H1 (cell line): ENCODE measurements around the gene CHPF. TPM values are rescaled to one million over a fixed set of nuclear protein-coding genes. Genes with fewer than 3 reads are reported as not detected.
A peak's percentile ranks its signal among the peaks of the same experiment; 100 is the strongest.

Source experiments
- CTCF ChIA-PET: fragments of 300-600 bp; sonication (Branson Sonifier 250); formaldehyde crosslinking; loops from one replicate; lab custom pipeline; 2021; ENCODE audit not compliant: partially characterized antibody; lab: Charles Lee
- POLR2A ChIA-PET: fragments of 300-600 bp; sonication (Branson Sonifier 250); formaldehyde crosslinking; loops from one replicate; lab custom pipeline; 2021; ENCODE audit warnings: inconsistent platforms; ENCODE audit not compliant: partially characterized antibody; lab: Charles Lee
- DNase-seq, 2 experiments: peaks; one replicate each; pipeline versions ENCODE4 v3.0.0 to v3.0.0-alpha.2; 2010 to 2022; ENCODE audit warnings: low spot score in 2 of 2, low read depth in 1 of 2, mixed read lengths in 1 of 2
- FAIRE-seq: peaks from 2 replicates; lab custom pipeline; 2011; peaks lifted over from hg19 to GRCh38; lab: Jason Lieb, UNC
- H2AFZ ChIP-seq: 2 replicates; pipeline ENCODE4 v1.8.1; 2012; ENCODE audit warnings: low read length, inconsistent platforms
- H2AK5ac ChIP-seq: 2 replicates; pipeline ENCODE4 v1.6.1; 2013; ENCODE audit warnings: low read depth, low read length
- H2BK120ac ChIP-seq: replicated peaks from 2 replicates; pipeline ENCODE3; 2013; ENCODE audit warnings: low read depth, low read length, inconsistent platforms
- H2BK12ac ChIP-seq: 2 replicates; pipeline ENCODE4 v1.6.1; 2013; ENCODE audit warnings: low read depth, low read length
- H2BK15ac ChIP-seq: 2 replicates; pipeline ENCODE4 v1.6.1; 2013; ENCODE audit warnings: low read length
- H2BK20ac ChIP-seq: 2 replicates; pipeline ENCODE4 v1.6.1; 2013; ENCODE audit warnings: low read length
- H2BK5ac ChIP-seq: 2 replicates; pipeline ENCODE4 v1.6.1; 2013; ENCODE audit warnings: low read depth, low read length
- H3K14ac ChIP-seq: 2 replicates; pipeline ENCODE4 v1.6.1; 2013; ENCODE audit warnings: inconsistent platforms; ENCODE audit not compliant: insufficient read length
- H3K18ac ChIP-seq: 2 replicates; pipeline ENCODE4 v1.6.1; 2013; ENCODE audit warnings: low read length; ENCODE audit errors: extremely low read depth
- H3K23ac ChIP-seq: 2 replicates; pipeline ENCODE4 v1.6.1; 2013; ENCODE audit warnings: inconsistent platforms; ENCODE audit not compliant: insufficient read length
- H3K23me2 ChIP-seq: 2 replicates; pipeline ENCODE4 v1.6.1; 2013; ENCODE audit warnings: low read depth, low read length
- H3K27ac ChIP-seq: 2 replicates; pipeline ENCODE4 v1.6.1; 2011; ENCODE audit warnings: low read depth, low read length, inconsistent platforms
- H3K27me3 ChIP-seq, 4 experiments: replicated peaks in 1 of 4; 1 replicate in 1 of 4; 2 replicates in 3 of 4; pipeline versions ENCODE4 v1.6.1 to v1.8.1; 2011 to 2013; ENCODE audit warnings: low read length in 3 of 4, mild to moderate bottlenecking in 3 of 4, inconsistent platforms in 2 of 4, mixed read lengths in 2 of 4, moderate library complexity in 1 of 4; ENCODE audit not compliant: control insufficient read depth in 3 of 4, insufficient read depth in 3 of 4; ENCODE audit errors: extremely low read depth in 1 of 4
- H3K36me3 ChIP-seq, 4 experiments: 2 replicates each; pipeline versions ENCODE4 v1.6.1 to v1.8.1; 2011 to 2013; ENCODE audit warnings: mild to moderate bottlenecking in 4 of 4, low read length in 3 of 4, moderate library complexity in 2 of 4, control low read depth in 1 of 4, inconsistent platforms in 1 of 4; ENCODE audit not compliant: insufficient read depth in 4 of 4, control insufficient read depth in 2 of 4
- H3K4ac ChIP-seq: replicated peaks from 2 replicates; pipeline ENCODE3; 2013; ENCODE audit warnings: low read length, low read depth, mixed read lengths, inconsistent platforms; ENCODE audit not compliant: insufficient read length
- H3K4me1 ChIP-seq, 4 experiments: replicated peaks in 1 of 4; 1 replicate in 1 of 4; 2 replicates in 3 of 4; pipeline versions ENCODE4 v1.6.1 to v1.8.1; 2011 to 2013; ENCODE audit warnings: low read length in 3 of 4, inconsistent platforms in 2 of 4, mixed read lengths in 1 of 4; ENCODE audit not compliant: insufficient read depth in 4 of 4, control insufficient read depth in 3 of 4
- H3K4me2 ChIP-seq, 2 experiments: 2 replicates each; pipeline versions ENCODE4 v1.6.1 to v1.8.1; 2011 to 2013; ENCODE audit warnings: low read depth in 2 of 2, low read length in 2 of 2, control low read depth in 1 of 2, inconsistent platforms in 1 of 2, mild to moderate bottlenecking in 1 of 2; ENCODE audit not compliant: insufficient read depth in 1 of 2
- H3K4me3 ChIP-seq, 4 experiments: fragments of 200-600, 300-600 bp in 1 of 4; sonication (generic), shearing (Covaris generic), sonication (Bioruptor Twin) in 1 of 4; 2 replicates each; pipeline versions ENCODE4 v1.5.1 to v1.8.1; 2011 to 2016; ENCODE audit warnings: low read length in 4 of 4, low read depth in 3 of 4, control low read depth in 2 of 4, inconsistent platforms in 2 of 4, mild to moderate bottlenecking in 2 of 4, mixed read lengths in 1 of 4, moderate library complexity in 1 of 4; ENCODE audit not compliant: insufficient read depth in 2 of 4; ENCODE audit errors: extremely low read depth in 1 of 4
- H3K56ac ChIP-seq: replicated peaks from 2 replicates; pipeline ENCODE3; 2013; ENCODE audit warnings: low read depth, mild to moderate bottlenecking, mixed read lengths, low read length, inconsistent platforms; ENCODE audit not compliant: insufficient read length
- H3K79me1 ChIP-seq: 2 replicates; pipeline ENCODE4 v1.6.1; 2013; ENCODE audit warnings: low read depth, low read length, control low read depth
- H3K79me2 ChIP-seq, 2 experiments: 2 replicates each; pipeline versions ENCODE4 v1.6.1 to v1.8.1; 2012 to 2013; ENCODE audit warnings: low read length in 2 of 2, mild to moderate bottlenecking in 2 of 2, inconsistent platforms in 1 of 2; ENCODE audit not compliant: insufficient read depth in 2 of 2, control insufficient read depth in 1 of 2
- H3K9ac ChIP-seq, 4 experiments: replicated peaks in 1 of 4; 1 replicate in 1 of 4; 2 replicates in 3 of 4; pipeline versions ENCODE4 v1.6.1 to v1.8.1; 2011 to 2013; ENCODE audit warnings: low read depth in 3 of 4, low read length in 3 of 4, control low read depth in 2 of 4, mild to moderate bottlenecking in 2 of 4, moderate library complexity in 2 of 4, inconsistent platforms in 1 of 4; ENCODE audit errors: extremely low read depth in 1 of 4
- H3K9me3 ChIP-seq, 2 experiments: 2 replicates each; pipeline versions ENCODE4 v1.6.1 to v1.8.1; 2012 to 2013; ENCODE audit warnings: mild to moderate bottlenecking in 2 of 2, moderate library complexity in 2 of 2, control low read depth in 1 of 2, inconsistent platforms in 1 of 2, low read depth in 1 of 2, low read length in 1 of 2, mixed read lengths in 1 of 2; ENCODE audit not compliant: insufficient read depth in 2 of 2
- H4K20me1 ChIP-seq, 2 experiments: replicated peaks in 1 of 2; 2 replicates each; pipeline versions ENCODE3 to v1.8.1; 2011 to 2013; ENCODE audit warnings: inconsistent platforms in 2 of 2, low read length in 2 of 2, mild to moderate bottlenecking in 1 of 2; ENCODE audit not compliant: insufficient read depth in 2 of 2, control insufficient read depth in 1 of 2
- H4K5ac ChIP-seq: 2 replicates; pipeline ENCODE4 v1.6.1; 2013; ENCODE audit warnings: low read length, low read depth, mixed read lengths, inconsistent platforms; ENCODE audit not compliant: insufficient read length
- H4K8ac ChIP-seq: 2 replicates; pipeline ENCODE4 v1.8.0; 2013; ENCODE audit warnings: mild to moderate bottlenecking, moderate library complexity, low read length, inconsistent platforms; ENCODE audit not compliant: insufficient read depth; ENCODE audit errors: extremely low read depth
- H4K91ac ChIP-seq: replicated peaks from 2 replicates; pipeline ENCODE3; 2013; ENCODE audit warnings: low read length, mixed read lengths, inconsistent platforms; ENCODE audit not compliant: insufficient read length
- CHD1 ChIP-seq: IDR thresholded peaks from 2 replicates; pipeline ENCODE4 v1.6.1; 2012; ENCODE audit warnings: low read depth, low read length, improper control_type of control experiment
- CHD2 ChIP-seq: IDR thresholded peaks from 2 replicates; pipeline ENCODE4 v1.6.1; 2012; ENCODE audit warnings: low read length, improper control_type of control experiment
- CTBP2 ChIP-seq: IDR thresholded peaks from 2 replicates; pipeline ENCODE4 v1.7.0; 2011; ENCODE audit warnings: borderline replicate concordance, mild to moderate bottlenecking, moderate library complexity, mixed read lengths, low read length; ENCODE audit not compliant: insufficient read depth, insufficient read length
- HDAC2 ChIP-seq, 2 experiments: fragments of 300-600 bp in 1 of 2; sonication (generic) in 1 of 2; IDR thresholded peaks; 2 replicates each; pipeline ENCODE4 v1.6.1; 2011 to 2012; ENCODE audit warnings: low read depth in 2 of 2, low read length in 2 of 2, mild to moderate bottlenecking in 2 of 2, moderate library complexity in 2 of 2, borderline replicate concordance in 1 of 2, inconsistent platforms in 1 of 2
- JUN ChIP-seq: IDR thresholded peaks from 2 replicates; pipeline ENCODE4 v1.6.1; 2011; ENCODE audit warnings: low read depth, mild to moderate bottlenecking, improper control_type of control experiment, low read length
- KDM1A ChIP-seq: fragments of 200-600, 300-600 bp; sonication (generic); IDR thresholded peaks from 2 replicates; pipeline ENCODE4 v1.7.1; 2016; ENCODE audit warnings: mild to moderate bottlenecking, low read length, borderline replicate concordance
- MAX ChIP-seq: IDR thresholded peaks from 2 replicates; pipeline ENCODE4 v1.6.1; 2012; ENCODE audit warnings: inconsistent platforms
- USF2 ChIP-seq: IDR thresholded peaks from 2 replicates; pipeline ENCODE4 v1.6.1; 2011; ENCODE audit warnings: low read length, improper control_type of control experiment
- WGBS, 2 experiments: shearing (Covaris generic) in 1 of 2; methylation state at CpG; one replicate each; pipeline versions ENCODE4 v1.1.6 to v1.1.7; 2013 to 2015; ENCODE audit warnings: low lambda C conversion rate in 2 of 2, mixed read lengths in 2 of 2, inconsistent platforms in 1 of 2, low coverage in 1 of 2, missing lambda C conversion rate in 1 of 2; ENCODE audit not compliant: insufficient replicate concordance in 2 of 2, insufficient coverage in 1 of 2, insufficient read length in 1 of 2; ENCODE audit errors: extremely low coverage in 1 of 2, missing lambda C conversion rate in 1 of 2; 5-methylcytosine and 5-hydroxymethylcytosine counted together
- polyA plus RNA-seq, 7 experiments: library from polyadenylated mRNA; depleted of rRNA in 3 of 7; stranded (reverse) in 5 of 7; unstranded in 2 of 7; fragments of >200 nt in 5 of 7; fragments of 200-250 nt in 2 of 7; gene quantifications; 1 replicate in 5 of 7; 2 replicates in 1 of 7; 4 replicates in 1 of 7; pipeline versions ENCODE4 v1.2.1 to v1.2.3, GENCODE V29; 2011 to 2013; ENCODE audit warnings: missing spikeins in 2 of 7, mixed read lengths in 2 of 7
- total RNA-seq: library from RNA; stranded (reverse); fragmentation: NEBNext Ultra II Directional; extraction: Animal tissue kit (Norgen Biotek cat#: 25700); gene quantifications from 2 replicates; pipeline ENCODE4 v1.2.1, GENCODE V29; 2021

CHPF gene
- total and polyA plus RNA-seq, 2 of the 8 experiments (the other 6 are each of a cell fraction or from before 2014, with no cell fraction given): 62.9 to 67.3 TPM

GRCh38 chr2:219505585-219505984, 38.0 kb downstream of the CHPF start:
- Histone ChIP-seq H3K79me2 (no peaks in the 10 kb centered on the region), H3K4ac (no peak overlapping the region), H3K36me3 (peaks cover 0 to 7% (median 0%) of the 10 kb centered on the region in 4 experiments; a peak in 2 of 8 replicates), H3K27me3 (0 out of 7 replicates have a peak, but pooled peaks cover 0 to 3% (median 0%) of the 10 kb centered on the region in 4 experiments), H3K14ac (no peak overlapping the region), H4K8ac (no peak overlapping the region), H3K9me3 (no peaks in the 10 kb centered on the region), H2AK5ac (0 out of 2 replicates have a peak overlapping the region, but pooled peaks have one; percentile 76), H3K18ac (peak overlapping the region; percentile 93; the same call in 1 of the 2 replicates), H3K4me1 (peaks cover 4 to 45% (median 35%) of the 10 kb centered on the region in 4 experiments), H4K20me1 (no peaks in the 10 kb centered on the region), H3K9ac (no peak overlapping the region), H3K27ac (no peak overlapping the region), H2BK12ac (peak overlapping the region; percentile 95; the same call in 1 of the 2 replicates), H2AFZ (no peak overlapping the region), H2BK5ac (peak overlapping the region; percentile 99; the same call in 1 of the 2 replicates), H3K23me2 (peaks cover 6% of the 10 kb centered on the region), H3K23ac (no peak overlapping the region), H4K91ac (peak overlapping the region; percentile 39), H2BK20ac (peak overlapping the region; percentile 83; the same call in 1 of the 2 replicates), H3K4me2 (no peak overlapping the region), H3K79me1 (no peaks in the 10 kb centered on the region; the same call in 1 of the 2 replicates), H3K56ac (no peak overlapping the region), H2BK120ac (no peak overlapping the region), H3K4me3 (no peak overlapping the region), H2BK15ac (no peak overlapping the region; the same call in 1 of the 2 replicates), H4K5ac (no peak overlapping the region)
- FAIRE-seq: no peak
- 88% methylated on average over 6 of the region's 9 CpGs; no CpG with 5 or more reads in 1 of the 2 experiments for WGBS, 2 experiments
- no peak for DNase-seq
- CTCF ChIA-PET: interaction anchor here (4.8 to 113.1 kb wide), 4 partner anchors 19 to 102 kb away, joined by 40 to 7248 read pairs (median 188); partner anchors contain the start of genes DES, GMPPA and SPEG
- TF ChIP-seq CHD1: no peak
- TF ChIP-seq MAX: no peak
- TF ChIP-seq CTBP2: no peak
- TF ChIP-seq USF2: no peak
- TF ChIP-seq HDAC2 (IDR thresholded peaks at IDR 0.05; ENCODE audit: borderline replicate concordance in 1 of 2, low read depth in 2 of 2, low read length in 2 of 2): no peak
- no peak for TF ChIP-seq JUN
- TF ChIP-seq KDM1A: no peak
- TF ChIP-seq CHD2: no peak
- POLR2A ChIA-PET: interaction anchor here (0.6 to 11.0 kb wide), 6 partner anchors 14 to 70 kb away, joined by 3 to 216 read pairs (median 4); partner anchors contain the start of genes GMPPA and SPEG
